OCI-LY7 (cell line): ENCODE measurements around the gene MAPK12.

ENCODE experiments used
- EZH2phosphoT487 ChIP-seq: fragments of 200-600 bp; sonication (generic); IDR thresholded peaks from 2 replicates; pipeline ENCODE4 v1.6.1; 2018; ENCODE audit warnings: low read depth, borderline replicate concordance, mild to moderate bottlenecking, mixed run types, antibody characterized with exemption, low read length, moderate library complexity, mixed read lengths
- TF ChIP-seq, protein P1 (sequence below): fragments of 200-600 bp; sonication (generic); conservative IDR thresholded peaks from 2 replicates; pipeline ENCODE4 v1.5.1; 2014; ENCODE audit warnings: mild to moderate bottlenecking, antibody characterized with exemption, low read length, moderate library complexity, mixed read lengths

DNA sequence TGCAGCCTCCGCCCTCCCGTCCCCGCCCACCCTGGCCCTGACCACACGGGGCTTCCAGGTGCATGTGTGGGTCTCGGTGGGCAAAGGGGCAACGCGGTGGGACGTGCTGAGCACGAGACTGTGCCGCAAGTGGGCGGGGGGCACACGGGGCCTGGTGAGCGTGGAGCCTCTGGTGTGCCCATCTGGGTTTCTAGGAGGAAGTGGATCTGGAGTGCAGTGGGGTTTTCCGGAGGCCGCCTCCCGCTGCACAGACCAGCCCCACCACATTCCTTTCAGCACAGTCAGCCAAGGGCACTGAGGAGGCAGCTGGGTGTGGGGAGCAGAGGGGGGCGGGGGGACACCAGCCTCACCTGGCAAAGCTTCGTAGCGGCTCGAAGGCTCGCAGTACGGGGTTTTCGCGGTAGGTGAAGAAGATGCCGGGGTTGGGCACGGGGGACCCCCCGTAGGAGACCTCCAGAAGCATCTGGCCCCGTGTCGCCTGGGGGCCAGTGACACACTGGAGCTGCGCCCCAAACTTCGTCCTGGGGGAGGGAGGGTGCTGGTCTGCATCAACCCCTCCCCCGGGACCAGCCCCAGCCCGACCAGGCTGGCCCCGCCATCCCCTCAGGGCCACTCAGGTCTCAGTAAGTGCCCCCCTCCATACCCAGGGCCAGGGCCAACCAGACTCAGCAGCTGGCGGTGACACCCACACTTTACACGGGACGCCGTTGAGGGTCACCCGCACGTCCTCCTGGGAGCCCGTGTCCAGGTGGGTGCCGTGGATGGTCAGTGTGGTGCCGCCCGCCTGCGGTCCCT, 21.1 kb upstream of the MAPK12 start:
- TF ChIP-seq, protein P1, sequence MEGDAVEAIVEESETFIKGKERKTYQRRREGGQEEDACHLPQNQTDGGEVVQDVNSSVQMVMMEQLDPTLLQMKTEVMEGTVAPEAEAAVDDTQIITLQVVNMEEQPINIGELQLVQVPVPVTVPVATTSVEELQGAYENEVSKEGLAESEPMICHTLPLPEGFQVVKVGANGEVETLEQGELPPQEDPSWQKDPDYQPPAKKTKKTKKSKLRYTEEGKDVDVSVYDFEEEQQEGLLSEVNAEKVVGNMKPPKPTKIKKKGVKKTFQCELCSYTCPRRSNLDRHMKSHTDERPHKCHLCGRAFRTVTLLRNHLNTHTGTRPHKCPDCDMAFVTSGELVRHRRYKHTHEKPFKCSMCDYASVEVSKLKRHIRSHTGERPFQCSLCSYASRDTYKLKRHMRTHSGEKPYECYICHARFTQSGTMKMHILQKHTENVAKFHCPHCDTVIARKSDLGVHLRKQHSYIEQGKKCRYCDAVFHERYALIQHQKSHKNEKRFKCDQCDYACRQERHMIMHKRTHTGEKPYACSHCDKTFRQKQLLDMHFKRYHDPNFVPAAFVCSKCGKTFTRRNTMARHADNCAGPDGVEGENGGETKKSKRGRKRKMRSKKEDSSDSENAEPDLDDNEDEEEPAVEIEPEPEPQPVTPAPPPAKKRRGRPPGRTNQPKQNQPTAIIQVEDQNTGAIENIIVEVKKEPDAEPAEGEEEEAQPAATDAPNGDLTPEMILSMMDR: no peak
- no peak for TF ChIP-seq EZH2phosphoT487
